ENCODE results near the gene WDR70.

Gene WDR70

DNA sequence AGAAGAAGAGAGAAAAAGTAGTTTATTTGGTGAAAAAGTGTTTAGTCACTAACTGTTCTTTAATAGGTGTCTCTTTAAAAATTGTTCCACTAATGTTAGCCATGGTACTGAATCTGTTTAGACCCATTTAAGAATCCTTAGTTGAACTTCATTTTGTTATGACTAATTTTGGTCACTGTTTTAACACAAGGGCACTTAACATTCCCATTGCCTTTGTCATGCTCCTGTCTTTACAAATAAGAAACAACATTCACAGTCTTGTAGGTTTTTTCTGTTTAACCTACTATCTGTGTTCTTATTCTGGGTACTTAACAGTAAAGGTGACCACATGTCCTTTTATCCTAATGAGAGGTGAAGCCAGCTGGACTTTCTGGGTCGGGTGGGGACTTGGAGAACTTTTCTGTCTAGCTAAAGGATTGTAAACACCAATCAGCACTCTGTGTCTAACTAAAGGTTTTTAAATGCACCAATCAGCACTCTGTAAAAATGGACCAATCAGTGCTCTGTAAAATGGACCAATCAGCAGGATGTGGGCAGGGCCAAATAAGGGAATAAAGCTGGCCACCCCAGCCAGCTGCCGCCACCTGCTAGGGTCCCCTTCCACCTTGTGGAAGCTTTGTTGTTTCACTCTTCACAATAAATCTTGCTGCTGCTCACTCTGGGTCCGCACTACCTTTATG is 116.7 kb downstream of the WDR70 start:
- Histone ChIP-seq H2AK5ac (ENCODE audit: low read depth, low read length) (no peak overlapping the region), H3K4me1 (ENCODE audit: control insufficient read depth in 2 of 2, insufficient read depth in 1 of 2, low read depth in 1 of 2, low read length in 2 of 2) (peaks cover 0 to 2% of the 10 kb centered on the region in 2 donors), H3K36me3 (replicated peaks in 1 of 2; ENCODE audit: control insufficient read depth in 2 of 2, insufficient read depth in 2 of 2, low read length in 2 of 2) (peaks cover 0 to 4% of the 10 kb centered on the region in 2 donors), H4K91ac (ENCODE audit: low read depth, low read length, poor library complexity) (no peak overlapping the region), H2BK15ac (ENCODE audit: low read length) (no peak overlapping the region), H2AFZ (ENCODE audit: low read length) (no peak overlapping the region), H3K27ac (replicated peaks; ENCODE audit: low read length) (no peak overlapping the region), H4K8ac (ENCODE audit: low read depth, low read length) (no peak overlapping the region), H3K4me2 (ENCODE audit: insufficient read depth, low read length, poor library complexity, severe bottlenecking) (no peak overlapping the region), H3K9ac (ENCODE audit: low read depth, low read length, poor library complexity) (no peak overlapping the region), H2BK5ac (ENCODE audit: low read length) (no peak overlapping the region), H3K4me3 (ENCODE audit: low read length in 2 of 2) (no peak overlapping the region), H3K23ac (ENCODE audit: low read depth, low read length, poor library complexity) (no peak overlapping the region), H3K79me1 (ENCODE audit: low read depth, low read length) (no peaks in the 10 kb centered on the region), H2BK12ac (ENCODE audit: low read length) (no peak overlapping the region), H2BK120ac (ENCODE audit: low read depth, low read length) (no peak overlapping the region), H3K4ac (ENCODE audit: low read length) (no peak overlapping the region), H3K18ac (ENCODE audit: low read length) (no peak overlapping the region), H3K14ac (ENCODE audit: low read length) (no peak overlapping the region), H3K9me3 (replicated peaks in 1 of 2; ENCODE audit: control insufficient read depth in 2 of 2, insufficient read depth in 1 of 2, low read depth in 1 of 2, low read length in 2 of 2) (peaks cover 0 to 2% of the 10 kb centered on the region in 2 donors), H3K27me3 (ENCODE audit: control insufficient read depth in 3 of 3, insufficient read depth in 3 of 3, low read depth in 1 of 3, low read length in 3 of 3) (no peaks in the 10 kb centered on the region)
- WGBS, 2 donors (ENCODE audit: extremely low coverage in 2 of 2, insufficient read length in 2 of 2, insufficient replicate concordance in 1 of 2), result no CpG with 5 or more reads among the region's 3 CpGs
- DNase-seq (ENCODE audit: low spot score), result no peak

DNA sequence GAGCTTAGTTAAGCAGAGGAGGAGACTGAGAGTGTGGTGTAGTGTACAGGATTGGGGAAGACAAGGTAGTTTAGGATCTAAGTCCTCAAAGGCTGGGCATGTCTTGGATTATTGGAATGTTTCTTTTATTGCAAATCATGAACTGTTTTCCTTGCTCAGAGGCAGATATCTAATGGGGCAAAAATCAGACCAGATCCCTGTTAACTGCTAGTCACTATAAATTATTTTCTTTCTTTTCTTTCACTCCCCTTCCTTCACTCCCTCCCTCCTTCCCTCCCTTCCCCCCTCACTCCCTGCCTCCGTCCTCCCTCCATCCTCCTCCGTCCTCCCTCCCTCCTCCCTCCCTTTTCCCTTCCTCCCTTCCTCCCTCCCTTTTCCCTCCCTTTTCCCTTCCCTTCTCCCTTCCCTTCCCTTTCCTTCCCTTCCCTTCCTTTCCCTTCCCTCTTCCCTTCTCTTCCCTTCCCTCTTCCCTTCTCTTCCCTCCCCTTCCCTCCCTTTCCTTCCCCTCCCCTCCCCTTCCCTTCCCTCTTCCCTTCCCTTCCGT is 117.9 kb downstream of the WDR70 start:
- Histone ChIP-seq H3K27ac (replicated peaks; ENCODE audit: low read length) (no peak overlapping the region), H3K9ac (ENCODE audit: low read depth, low read length, poor library complexity) (no peak overlapping the region), H2AFZ (ENCODE audit: low read length) (no peak overlapping the region), H3K79me1 (ENCODE audit: low read depth, low read length) (no peaks in the 10 kb centered on the region), H2BK5ac (ENCODE audit: low read length) (no peak overlapping the region), H3K4me1 (ENCODE audit: control insufficient read depth in 2 of 2, insufficient read depth in 1 of 2, low read depth in 1 of 2, low read length in 2 of 2) (peaks cover 0 to 2% of the 10 kb centered on the region in 2 donors), H3K9me3 (replicated peaks in 1 of 2; ENCODE audit: control insufficient read depth in 2 of 2, insufficient read depth in 1 of 2, low read depth in 1 of 2, low read length in 2 of 2) (peaks cover 0 to 2% of the 10 kb centered on the region in 2 donors), H3K18ac (ENCODE audit: low read length) (no peak overlapping the region), H2BK15ac (ENCODE audit: low read length) (no peak overlapping the region), H2BK120ac (ENCODE audit: low read depth, low read length) (no peak overlapping the region), H2BK12ac (ENCODE audit: low read length) (no peak overlapping the region), H3K23ac (ENCODE audit: low read depth, low read length, poor library complexity) (no peak overlapping the region), H3K4ac (ENCODE audit: low read length) (no peak overlapping the region), H3K27me3 (ENCODE audit: control insufficient read depth in 3 of 3, insufficient read depth in 3 of 3, low read depth in 1 of 3, low read length in 3 of 3) (no peaks in the 10 kb centered on the region), H3K14ac (ENCODE audit: low read length) (no peak overlapping the region), H2AK5ac (ENCODE audit: low read depth, low read length) (no peak overlapping the region), H4K91ac (ENCODE audit: low read depth, low read length, poor library complexity) (no peak overlapping the region), H3K36me3 (replicated peaks in 1 of 2; ENCODE audit: control insufficient read depth in 2 of 2, insufficient read depth in 2 of 2, low read length in 2 of 2) (peaks cover 0 to 4% of the 10 kb centered on the region in 2 donors), H3K4me3 (ENCODE audit: low read length in 2 of 2) (no peak overlapping the region), H3K4me2 (ENCODE audit: insufficient read depth, low read length, poor library complexity, severe bottlenecking) (no peak overlapping the region), H4K8ac (ENCODE audit: low read depth, low read length) (no peak overlapping the region)
- DNase-seq (ENCODE audit: low spot score), result no peak
- WGBS, 2 donors (ENCODE audit: extremely low coverage in 2 of 2, insufficient read length in 2 of 2, insufficient replicate concordance in 1 of 2), result 67% methylated on average over 1 of the region's 3 CpGs; no CpG with 5 or more reads in 1 of the 2 donors

GRCh38 chr5:37501152-37501551 is 122.0 kb downstream of the WDR70 start:
- H2BK15ac ChIP-seq (ENCODE audit: low read length), result no peak overlapping the region
- no peak overlapping the region for H3K23ac ChIP-seq (ENCODE audit: low read depth, low read length, poor library complexity)
- no peak overlapping the region for H2BK120ac ChIP-seq (ENCODE audit: low read depth, low read length)
- H2BK12ac ChIP-seq (ENCODE audit: low read length), result no peak overlapping the region
- H2BK5ac ChIP-seq (ENCODE audit: low read length), result no peak overlapping the region
- no peak overlapping the region for H3K4me3 ChIP-seq (ENCODE audit: low read length in 2 of 2)
- H2AFZ ChIP-seq (ENCODE audit: low read length), result no peak overlapping the region
- no peak overlapping the region for H3K27ac ChIP-seq (replicated peaks; ENCODE audit: low read length)
- H3K36me3 ChIP-seq (replicated peaks in 1 of 2; ENCODE audit: control insufficient read depth in 2 of 2, insufficient read depth in 2 of 2, low read length in 2 of 2), result peaks cover 0 to 2% of the 10 kb centered on the region in 2 donors
- WGBS, 2 donors (ENCODE audit: extremely low coverage in 2 of 2, insufficient read length in 2 of 2, insufficient replicate concordance in 1 of 2), result no CpG with 5 or more reads among the region's 1 CpG
- no peaks in the 10 kb centered on the region for H3K4me1 ChIP-seq (ENCODE audit: control insufficient read depth in 2 of 2, insufficient read depth in 1 of 2, low read depth in 1 of 2, low read length in 2 of 2)
- H3K4me2 ChIP-seq (ENCODE audit: insufficient read depth, low read length, poor library complexity, severe bottlenecking), result no peak overlapping the region
- no peak overlapping the region for H2AK5ac ChIP-seq (ENCODE audit: low read depth, low read length)
- no peak for DNase-seq (ENCODE audit: low spot score)
- H3K9ac ChIP-seq (ENCODE audit: low read depth, low read length, poor library complexity), result no peak overlapping the region
- no peak overlapping the region for H3K4ac ChIP-seq (ENCODE audit: low read length)
- H3K14ac ChIP-seq (ENCODE audit: low read length), result no peak overlapping the region
- no peaks in the 10 kb centered on the region for H3K27me3 ChIP-seq (ENCODE audit: control insufficient read depth in 3 of 3, insufficient read depth in 3 of 3, low read depth in 1 of 3, low read length in 3 of 3)
- H3K9me3 ChIP-seq (replicated peaks in 1 of 2; ENCODE audit: control insufficient read depth in 2 of 2, insufficient read depth in 1 of 2, low read depth in 1 of 2, low read length in 2 of 2), result no peaks in the 10 kb centered on the region
- H4K8ac ChIP-seq (ENCODE audit: low read depth, low read length), result no peak overlapping the region
- no peak overlapping the region for H4K91ac ChIP-seq (ENCODE audit: low read depth, low read length, poor library complexity)
- H3K18ac ChIP-seq (ENCODE audit: low read length), result no peak overlapping the region
- H3K79me1 ChIP-seq (ENCODE audit: low read depth, low read length), result no peaks in the 10 kb centered on the region

- Histone ChIP-seq H3K4me2 (ENCODE audit: insufficient read depth, low read length, poor library complexity, severe bottlenecking) (no peak overlapping the region), H3K79me1 (ENCODE audit: low read depth, low read length) (no peaks in the 10 kb centered on the region), H3K9ac (ENCODE audit: low read depth, low read length, poor library complexity) (no peak overlapping the region), H3K18ac (ENCODE audit: low read length) (no peak overlapping the region), H3K4me1 (ENCODE audit: control insufficient read depth in 2 of 2, insufficient read depth in 1 of 2, low read depth in 1 of 2, low read length in 2 of 2) (no peaks in the 10 kb centered on the region), H3K23ac (ENCODE audit: low read depth, low read length, poor library complexity) (no peak overlapping the region), H3K9me3 (replicated peaks in 1 of 2; ENCODE audit: control insufficient read depth in 2 of 2, insufficient read depth in 1 of 2, low read depth in 1 of 2, low read length in 2 of 2) (no peaks in the 10 kb centered on the region), H3K4ac (ENCODE audit: low read length) (no peak overlapping the region), H2BK15ac (ENCODE audit: low read length) (no peak overlapping the region), H3K4me3 (ENCODE audit: low read length in 2 of 2) (no peak overlapping the region), H3K36me3 (replicated peaks in 1 of 2; ENCODE audit: control insufficient read depth in 2 of 2, insufficient read depth in 2 of 2, low read length in 2 of 2) (no peaks in the 10 kb centered on the region), H3K27ac (replicated peaks; ENCODE audit: low read length) (no peak overlapping the region), H2AFZ (ENCODE audit: low read length) (no peak overlapping the region), H3K14ac (ENCODE audit: low read length) (no peak overlapping the region), H2BK120ac (ENCODE audit: low read depth, low read length) (no peak overlapping the region), H4K91ac (ENCODE audit: low read depth, low read length, poor library complexity) (no peak overlapping the region), H2BK12ac (ENCODE audit: low read length) (no peak overlapping the region), H4K8ac (ENCODE audit: low read depth, low read length) (no peak overlapping the region), H2AK5ac (ENCODE audit: low read depth, low read length) (no peak overlapping the region), H3K27me3 (ENCODE audit: control insufficient read depth in 3 of 3, insufficient read depth in 3 of 3, low read depth in 1 of 3, low read length in 3 of 3) (no peaks in the 10 kb centered on the region), H2BK5ac (ENCODE audit: low read length) (no peak overlapping the region)
- no CpG with 5 or more reads among the region's 3 CpGs for WGBS, 2 donors (ENCODE audit: extremely low coverage in 2 of 2, insufficient read length in 2 of 2, insufficient replicate concordance in 1 of 2)
- DNase-seq (ENCODE audit: low spot score), result no peak
Measured at GRCh38 chr5:37506241-37506640, 127.1 kb downstream of the WDR70 start.

Measured in neuronal stem cell (in vitro differentiated cells).